Amniotic stem cell (primary cell): ENCODE measurements around the gene ADCY1.

ENCODE experiments used
- DNase-seq: peaks from one replicate; lab custom pipeline; 2025; lab: John Stamatoyannopoulos, UW

ADCY1 gene

DNA sequence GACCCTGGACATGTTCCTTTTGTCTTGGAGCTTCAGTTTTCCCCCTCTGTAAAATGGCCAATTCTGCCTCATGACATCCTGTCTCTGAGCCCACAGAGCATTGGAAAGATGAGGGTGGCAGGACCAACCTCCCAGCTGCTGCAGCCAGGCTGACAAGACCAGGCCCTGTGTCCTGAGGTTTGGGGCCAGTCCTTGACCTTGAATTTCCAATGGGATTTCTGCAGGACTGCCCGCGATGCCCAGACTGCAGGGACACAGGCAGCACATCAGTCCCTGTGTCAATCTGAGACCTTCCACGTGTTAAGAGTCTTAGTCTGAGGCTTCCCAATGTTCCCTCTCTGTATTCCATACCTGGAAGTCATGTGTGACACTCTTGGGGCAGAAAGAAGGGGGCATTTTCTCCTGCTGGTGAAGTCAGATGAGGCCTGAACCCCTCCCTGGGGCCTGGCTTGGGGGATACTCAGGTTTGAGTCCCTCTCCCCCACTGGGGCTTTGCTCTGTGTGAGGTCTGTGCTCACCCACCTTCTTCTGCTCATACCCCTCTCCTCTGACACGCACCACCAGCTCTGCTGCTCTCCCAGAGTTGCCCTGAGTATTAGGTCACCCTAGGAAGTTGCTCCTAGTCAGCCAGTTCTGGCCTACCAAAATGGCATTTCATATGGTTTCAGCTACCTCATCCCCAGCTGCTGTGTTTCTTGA, 79.2 kb downstream of the ADCY1 start:
- no peak for DNase-seq

GRCh38 chr7:45654341-45654740, 80.2 kb downstream of the ADCY1 start:
- no peak for DNase-seq

GRCh38 chr7:45655539-45655938, 81.4 kb downstream of the ADCY1 start:
- no peak for DNase-seq

DNA sequence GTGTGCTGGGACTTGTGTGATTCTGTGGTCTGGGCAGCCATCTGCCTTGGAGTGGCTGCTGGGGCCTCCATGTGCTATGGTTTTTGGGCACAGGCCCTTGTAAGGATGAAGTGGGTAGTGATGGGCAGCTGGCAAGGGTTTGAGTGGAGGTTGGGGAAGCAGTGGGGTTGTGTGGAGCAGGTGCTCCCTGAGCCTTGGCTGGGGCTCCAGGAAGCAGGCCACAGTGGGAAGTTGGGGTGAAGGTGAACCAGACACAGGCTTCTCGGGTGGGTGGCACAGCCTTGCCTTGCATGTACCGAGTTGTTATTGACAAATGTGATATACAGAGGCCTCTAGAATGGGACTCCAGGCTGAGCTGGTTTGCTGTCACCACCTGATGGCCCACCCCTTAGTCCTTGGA, 82.3 kb downstream of the ADCY1 start:
- DNase-seq, result no peak

DNA sequence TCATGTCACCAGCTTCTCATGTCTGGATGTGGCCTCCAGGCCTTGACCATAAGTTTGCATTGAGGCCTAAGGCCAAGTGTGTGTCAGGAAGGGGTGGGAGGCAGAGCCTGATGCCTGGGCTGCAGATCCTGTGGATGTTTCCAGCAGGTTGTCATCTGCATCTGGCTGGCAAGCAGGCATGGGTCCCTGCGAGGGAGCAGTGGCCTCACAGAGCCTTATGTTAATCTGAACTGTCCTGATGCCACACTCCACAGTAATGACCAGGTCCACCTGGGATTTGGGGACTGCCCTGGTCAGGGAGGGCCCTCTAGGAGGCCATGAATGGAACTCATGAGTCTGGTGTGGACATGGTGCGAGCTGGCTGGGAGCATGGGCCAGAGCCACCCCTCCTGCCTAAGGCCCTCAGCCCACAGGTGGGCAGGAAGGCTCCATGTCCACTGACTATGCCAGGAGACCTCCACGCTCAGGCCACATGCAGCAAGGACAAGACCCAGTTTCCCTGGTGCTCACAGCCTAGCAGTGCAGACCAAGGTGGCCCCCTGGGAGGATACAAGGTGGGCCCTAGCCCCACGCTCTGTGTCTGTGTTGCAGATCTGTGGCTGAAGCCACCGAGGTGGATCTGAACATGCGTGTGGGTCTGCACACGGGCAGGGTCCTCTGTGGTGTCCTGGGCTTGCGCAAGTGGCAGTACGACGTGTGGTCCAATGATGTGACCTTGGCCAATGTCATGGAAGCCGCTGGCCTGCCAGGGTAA, 83.1 kb downstream of the ADCY1 start:
- DNase-seq, result no peak

- DNase-seq, result no peak
These were observed 83.9 kb downstream of the ADCY1 start for GRCh38 chr7:45657890-45658715.

DNA sequence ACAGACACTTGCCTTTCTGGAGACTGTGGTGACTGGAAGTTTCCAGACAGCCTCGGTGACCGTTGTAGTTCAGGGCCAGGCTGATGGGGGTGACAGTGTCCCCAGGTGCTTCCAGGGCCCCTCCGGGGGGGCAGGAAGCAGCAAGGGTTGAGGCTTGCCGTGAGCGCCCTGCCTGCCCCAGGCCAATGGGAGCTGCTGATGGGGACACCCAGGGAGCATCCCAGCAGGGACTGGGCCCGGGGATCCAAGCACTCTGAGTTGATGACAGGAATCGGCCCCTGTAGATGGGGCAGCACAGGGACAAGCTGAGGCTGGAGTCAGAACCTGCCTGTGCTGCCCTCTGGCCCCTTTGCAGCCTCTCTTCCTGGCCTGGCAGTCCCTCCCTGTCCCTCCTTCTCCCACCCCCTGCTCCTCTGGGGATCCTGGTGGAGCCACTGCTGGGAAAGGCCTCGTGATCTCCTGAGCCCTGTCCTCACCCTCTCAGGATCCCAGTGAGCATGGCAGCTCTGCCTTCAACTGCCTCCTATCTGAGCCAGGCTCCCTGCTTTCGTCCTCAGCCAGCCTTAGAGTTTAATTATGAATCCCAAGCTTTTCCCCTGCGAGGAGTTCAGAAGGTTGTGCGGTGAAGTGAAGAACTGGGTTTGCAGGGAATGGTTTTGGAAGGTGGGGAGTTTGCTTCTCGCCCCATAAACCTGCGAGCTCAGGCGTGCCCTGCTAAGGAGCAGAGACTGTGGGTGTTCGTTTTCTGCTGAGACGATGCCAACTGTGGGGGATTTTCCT, 84.7 kb downstream of the ADCY1 start:
- no peak for DNase-seq

DNA sequence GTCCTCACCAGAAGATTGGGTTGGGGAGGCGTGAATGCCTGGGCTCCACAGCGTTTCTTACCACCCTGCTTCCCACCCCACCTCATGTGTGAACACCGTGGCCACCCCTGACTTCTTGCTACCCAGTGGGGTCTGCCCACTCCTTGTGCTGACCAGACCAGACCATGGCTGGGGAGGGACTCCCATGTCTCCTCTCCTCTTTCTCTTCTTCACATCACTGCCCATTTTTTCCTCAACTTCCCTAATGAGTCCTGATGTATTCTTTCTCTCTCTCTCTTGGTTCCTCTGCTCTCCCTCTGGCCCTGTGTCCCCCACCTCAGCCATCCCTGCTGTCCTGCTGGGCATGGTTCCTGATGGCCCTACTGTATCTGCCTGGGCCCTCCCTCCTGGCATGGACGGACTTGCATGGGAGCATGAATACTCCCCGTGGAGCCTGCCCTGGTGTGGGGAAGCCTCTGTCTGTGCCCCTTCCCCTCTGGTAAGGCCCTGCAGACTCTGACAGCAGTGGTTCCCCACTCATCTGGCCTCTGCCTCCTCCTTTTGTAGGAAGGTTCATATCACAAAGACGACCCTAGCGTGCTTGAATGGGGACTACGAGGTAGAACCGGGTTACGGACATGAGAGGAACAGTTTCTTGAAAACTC, 85.5 kb downstream of the ADCY1 start:
- DNase-seq, result no peak

- DNase-seq, result no peak
These were observed 86.2 kb downstream of the ADCY1 start for GRCh38 chr7:45660201-45660900.

GRCh38 chr7:45660901-45661211, 86.7 kb downstream of the ADCY1 start:
- DNase-seq, result no peak

- no peak for DNase-seq
These were observed 87.3 kb downstream of the ADCY1 start for GRCh38 chr7:45661302-45661995.

DNA sequence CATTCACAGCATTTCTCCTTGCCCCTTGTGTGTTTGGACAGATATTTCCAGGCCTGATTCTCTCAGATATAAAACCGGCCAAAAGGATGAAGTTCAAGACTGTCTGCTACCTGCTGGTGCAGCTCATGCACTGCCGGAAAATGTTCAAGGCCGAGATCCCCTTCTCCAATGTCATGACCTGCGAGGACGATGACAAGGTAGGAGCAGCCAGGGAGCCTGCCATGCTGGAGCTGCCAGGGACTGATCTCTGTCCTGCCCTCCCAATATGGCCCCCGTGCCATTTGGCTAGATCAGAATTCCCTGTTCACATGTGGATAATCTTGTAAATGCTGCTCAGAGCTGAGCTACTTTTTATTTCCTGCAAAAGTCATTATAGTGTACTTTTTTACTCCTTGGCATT, 87.8 kb downstream of the ADCY1 start:
- DNase-seq, result no peak

GRCh38 chr7:45662540-45663166, 88.5 kb downstream of the ADCY1 start:
- no peak for DNase-seq

- DNase-seq, result no peak
These were observed 89.2 kb downstream of the ADCY1 start for GRCh38 chr7:45663167-45663921.

GRCh38 chr7:45663965-45664633, 89.9 kb downstream of the ADCY1 start:
- DNase-seq, result no peak

GRCh38 chr7:45665172-45665571, 91.0 kb downstream of the ADCY1 start:
- no peak for DNase-seq

- no peak for DNase-seq
These were observed 96.1 kb downstream of the ADCY1 start for GRCh38 chr7:45670227-45670626.

GRCh38 chr7:45670717-45671116, 96.5 kb downstream of the ADCY1 start:
- no peak for DNase-seq
